Stimulated activated CD4-positive, alpha-beta T cell treated with anti-CD3 and anti-CD28 coated beads, Interleukin-12 subunit alpha, Interleukin-12 subunit beta, amount 100 ng/mL, for 4 hours (primary cell): ENCODE data around the gene PHKA2.
"Not testable (repeated sequence)": the region's sequence is repeated elsewhere in the genome, so short reads cannot be mapped to it uniquely, and the experiment has no call there.

Experiments used
- DNase-seq: peaks from one replicate; pipeline ENCODE4 v3.0.0-alpha.2; 2020

The PHKA2 gene

GRCh38 chrX:18855919-18856644, 127.8 kb downstream of the PHKA2 start:
- no peak for DNase-seq

GRCh38 chrX:18847901-18848300, 136.0 kb downstream of the PHKA2 start:
- DNase-seq, result not testable (repeated sequence)
